HG02623 (cell line): ENCODE data around the gene PDE8A.
"Not testable (repeated sequence)": the region's sequence is repeated elsewhere in the genome, so short reads cannot be mapped to it uniquely, and the experiment has no call there.

Source experiments
- ATAC-seq: cut with Tn5 transposase; IDR thresholded peaks from one replicate; pipeline ENCODE4 v1.9.1; 2021; ENCODE audit warnings: moderate library complexity; ENCODE audit not compliant: unreplicated experiment

The PDE8A gene

DNA sequence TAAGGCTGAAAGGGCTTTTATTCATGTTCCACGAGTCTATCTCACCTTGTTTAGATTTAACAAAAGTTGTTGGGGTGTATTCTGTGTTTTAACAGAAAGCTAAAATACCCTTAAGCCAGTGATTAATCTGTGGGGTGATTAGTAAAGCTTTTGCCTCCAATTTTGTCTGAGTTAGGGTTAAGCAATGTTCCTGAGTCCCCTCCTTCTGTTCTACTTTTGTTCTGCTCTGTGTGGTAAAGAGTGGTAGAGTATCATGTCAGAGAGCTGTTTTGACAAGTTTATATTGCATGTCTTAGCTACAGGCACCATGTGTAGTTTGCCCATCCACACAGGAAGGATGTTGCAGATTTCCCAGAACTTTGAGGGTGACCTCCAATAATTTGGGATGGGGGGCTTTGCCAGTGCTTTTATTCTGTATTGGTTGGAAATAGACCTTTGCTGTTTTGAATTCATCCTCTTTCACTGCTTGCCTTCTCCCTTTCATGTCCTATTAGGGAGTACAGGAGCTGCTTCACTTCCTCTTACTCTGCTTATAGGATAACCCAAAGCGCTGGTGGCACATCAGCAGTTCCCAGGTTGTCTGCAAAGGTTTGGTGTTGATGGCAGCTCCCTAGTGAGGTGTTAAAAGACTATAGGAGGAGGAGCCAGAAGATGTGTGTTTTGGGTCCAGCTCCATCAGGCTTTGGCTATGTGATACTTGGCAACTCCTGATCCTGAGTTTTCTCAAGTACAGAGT lies 7.4 kb downstream of the PDE8A start:
- no peak for ATAC-seq

DNA sequence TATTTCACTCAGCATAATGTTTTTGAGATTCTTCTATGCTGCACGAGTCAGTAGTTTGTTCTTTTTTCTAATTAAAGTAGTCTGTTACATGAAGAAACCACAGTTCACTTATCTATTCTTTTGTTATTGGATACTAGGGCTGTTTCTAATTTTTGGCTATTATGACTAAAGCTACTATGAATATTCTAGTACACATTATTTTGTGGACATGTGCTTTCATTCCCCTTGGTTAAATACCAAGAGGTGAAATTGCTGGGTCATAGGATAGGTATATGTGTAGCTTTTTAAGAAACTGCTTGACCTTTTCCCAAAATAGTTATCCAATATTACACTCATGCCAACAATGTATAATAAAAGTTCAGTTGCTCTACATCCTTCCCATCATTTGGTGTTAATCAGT lies 8.9 kb downstream of the PDE8A start:
- ATAC-seq = no peak

- ATAC-seq = no peak
Measured at GRCh38 chr15:84991014-84991712, 9.5 kb downstream of the PDE8A start.

- ATAC-seq = no peak
Measured at GRCh38 chr15:84992157-84992944, 10.7 kb downstream of the PDE8A start.

- ATAC-seq = no peak
Measured at GRCh38 chr15:84996055-84996454, 14.4 kb downstream of the PDE8A start.

GRCh38 chr15:84996714-84997113 lies 15.1 kb downstream of the PDE8A start:
- ATAC-seq = not testable (repeated sequence)

- ATAC-seq = not testable (repeated sequence)
Measured at GRCh38 chr15:84997214-84997613, 15.6 kb downstream of the PDE8A start.

DNA sequence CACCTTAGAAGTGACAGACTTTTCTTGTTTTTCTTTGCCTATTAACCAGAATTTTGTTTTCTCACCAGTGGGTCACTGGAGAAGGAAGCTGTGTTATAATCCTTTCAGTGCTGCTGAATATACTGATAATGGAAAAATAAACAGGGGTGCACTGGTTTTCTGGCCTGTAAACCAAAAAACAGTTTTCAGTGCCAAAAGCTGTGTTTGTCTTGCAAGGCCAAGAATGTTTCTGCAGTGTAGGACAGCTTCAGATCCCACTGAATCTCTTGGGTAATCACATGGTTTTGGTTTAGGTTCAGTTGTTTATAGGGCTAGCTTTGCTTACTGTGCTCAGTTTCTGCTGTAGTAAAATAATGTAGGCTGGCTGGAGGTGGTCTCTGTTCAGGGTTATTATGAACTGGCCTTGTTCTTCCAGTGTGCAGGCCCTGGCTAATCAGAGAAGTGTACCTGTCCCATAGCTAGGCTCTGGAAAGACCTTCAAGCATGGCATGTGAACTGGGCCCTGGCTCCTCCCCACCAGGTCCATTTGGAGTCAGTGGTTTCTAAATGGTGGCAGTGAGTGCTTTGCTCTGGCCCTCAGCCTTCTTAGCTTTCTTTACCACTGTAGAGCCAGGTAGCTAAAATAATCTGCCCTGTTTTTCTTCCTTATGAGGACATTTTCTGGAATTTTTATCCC lies 18.7 kb downstream of the PDE8A start:
- ATAC-seq = no peak

DNA sequence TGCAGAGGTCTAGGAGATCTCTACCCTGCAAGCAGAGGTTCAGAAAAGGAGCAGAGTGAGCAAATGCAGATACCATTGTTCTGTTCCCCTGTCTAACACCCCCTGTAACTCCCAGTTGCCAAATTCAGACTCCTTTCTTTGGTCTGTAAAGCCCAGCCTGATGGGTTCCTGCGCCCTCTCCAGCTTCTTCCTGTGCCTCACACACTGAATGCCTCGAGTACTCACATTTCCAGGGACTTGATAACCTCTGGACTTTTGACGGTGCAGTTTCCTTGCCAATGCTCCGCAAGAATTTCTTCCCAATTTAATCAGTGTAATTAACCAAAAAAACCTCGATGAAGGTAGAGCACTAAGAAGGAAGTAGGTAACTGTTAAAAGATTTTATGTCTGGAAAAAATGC lies 19.3 kb downstream of the PDE8A start:
- ATAC-seq = no peak

GRCh38 chr15:85002517-85002916 lies 20.9 kb downstream of the PDE8A start:
- ATAC-seq = no peak

DNA sequence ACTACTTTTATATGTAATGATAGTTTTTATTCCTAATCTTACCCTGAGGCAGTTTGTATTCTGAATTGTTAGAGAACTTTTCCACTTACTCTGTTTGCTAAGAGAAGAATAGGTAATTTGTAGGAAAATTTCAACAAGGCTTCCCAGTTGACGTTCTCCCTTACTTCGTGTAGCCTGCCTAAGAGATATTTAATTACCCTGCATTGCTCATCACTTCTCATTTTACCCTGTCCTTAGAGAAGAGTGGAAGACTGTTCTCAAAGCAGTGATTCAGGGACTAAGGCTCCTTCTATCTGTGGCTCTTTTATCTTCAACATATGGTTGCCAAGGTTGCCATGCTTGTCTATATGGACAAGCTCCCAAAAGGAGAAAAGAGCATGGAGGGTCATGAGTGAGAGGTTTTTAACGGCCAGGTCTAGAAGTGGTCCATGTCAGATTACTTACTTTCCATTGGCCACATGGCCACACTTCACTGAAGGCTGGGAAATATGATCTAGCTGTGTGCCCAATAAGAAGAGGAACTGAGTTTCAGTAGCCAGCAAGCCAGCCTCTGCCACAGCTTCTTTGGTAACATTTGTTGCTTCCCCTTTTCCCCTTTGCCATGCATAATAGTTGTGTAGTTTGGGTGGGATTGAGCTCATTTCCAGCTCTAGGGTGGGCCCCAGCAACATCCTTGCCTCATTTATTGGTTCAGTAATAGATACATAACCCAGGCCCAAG lies 22.1 kb downstream of the PDE8A start:
- no peak for ATAC-seq

DNA sequence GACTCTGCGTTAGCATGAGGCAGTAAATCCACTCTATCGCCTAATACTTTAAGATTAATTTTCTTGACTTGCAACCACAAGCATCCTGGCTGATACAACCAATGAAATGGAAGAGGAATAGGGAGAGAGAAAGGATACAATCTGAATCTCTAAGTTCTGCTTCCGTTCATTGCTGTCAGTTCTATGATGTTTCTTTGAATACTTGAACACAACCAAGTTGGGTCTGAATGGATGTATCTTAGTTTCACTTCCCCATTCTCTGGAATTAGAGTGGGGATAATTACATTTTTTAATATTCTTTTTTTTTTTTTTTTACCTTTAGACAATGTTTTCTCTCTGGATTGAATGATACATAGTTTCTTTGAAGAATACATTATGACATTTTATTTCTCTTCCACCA lies 22.9 kb downstream of the PDE8A start:
- ATAC-seq = no peak

GRCh38 chr15:85005319-85005718 lies 23.7 kb downstream of the PDE8A start:
- no peak for ATAC-seq

GRCh38 chr15:85005746-85006145 lies 24.1 kb downstream of the PDE8A start:
- ATAC-seq = no peak

DNA sequence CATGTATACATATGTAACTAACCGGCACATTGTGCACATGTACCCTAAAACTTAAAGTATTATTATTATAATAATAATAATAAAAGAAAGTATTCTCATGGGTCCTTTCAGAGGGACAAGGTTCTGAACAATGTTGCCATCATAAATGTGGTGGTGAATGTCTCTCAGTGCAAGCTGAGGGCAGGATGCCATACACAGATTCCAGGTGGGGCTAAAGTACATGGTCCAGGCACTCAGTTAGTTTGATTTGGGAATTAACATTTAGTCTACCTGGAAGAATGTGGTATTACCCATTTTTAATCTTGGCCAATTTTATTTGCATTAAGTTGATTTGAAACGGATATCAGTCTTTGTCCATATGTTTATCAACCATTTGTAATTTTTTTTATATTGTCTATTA lies 24.5 kb downstream of the PDE8A start:
- no peak for ATAC-seq

DNA sequence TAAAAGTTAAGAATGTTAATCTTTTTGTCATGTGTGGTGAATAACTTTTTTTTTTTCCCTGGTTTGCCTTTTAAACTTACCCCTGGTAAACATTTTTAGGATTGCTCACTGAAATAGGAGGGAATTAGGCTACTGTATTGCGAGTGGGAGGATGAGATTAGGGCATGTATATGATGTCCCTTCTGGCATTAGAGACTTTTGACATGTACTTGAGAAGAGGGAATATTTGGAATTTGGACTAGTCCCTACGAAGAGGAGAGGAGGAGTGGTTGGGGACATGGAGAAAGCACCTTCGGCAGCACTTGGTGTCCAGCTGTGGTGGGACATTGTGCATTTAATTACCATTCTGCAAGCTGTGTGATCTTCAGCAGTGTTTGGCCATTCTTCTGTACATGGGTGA lies 25.0 kb downstream of the PDE8A start:
- no peak for ATAC-seq

DNA sequence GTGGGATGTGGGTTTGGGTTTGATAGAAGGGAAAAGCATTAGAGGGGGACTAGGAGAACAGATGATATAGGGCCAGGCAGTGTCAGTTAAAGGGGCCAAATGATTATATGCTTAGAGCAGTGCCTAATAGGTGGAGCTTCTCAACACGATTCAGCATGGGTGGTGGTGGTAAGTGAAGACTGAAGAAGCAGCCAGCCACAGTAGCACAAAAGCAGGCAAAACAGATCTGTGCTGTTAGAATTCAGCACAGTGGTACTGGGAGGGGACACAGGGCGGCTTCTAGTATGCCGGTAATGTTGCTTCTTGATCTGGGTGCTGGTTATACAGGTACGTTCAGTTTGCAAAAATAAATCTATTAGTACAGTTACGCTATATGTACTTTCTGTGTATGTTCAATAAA lies 25.5 kb downstream of the PDE8A start:
- ATAC-seq = no peak

- no peak for ATAC-seq
Measured at GRCh38 chr15:85007741-85008397, 26.2 kb downstream of the PDE8A start.

- no peak for ATAC-seq
Measured at GRCh38 chr15:85008474-85009260, 27.0 kb downstream of the PDE8A start.
